K562 (cell line): ENCODE results near the gene TMEM234. TPM values are rescaled to one million over a fixed set of nuclear protein-coding genes. Genes with fewer than 3 reads are reported as not detected.

Experiments used
- ATAC-seq: fragments of 200-7000 bp; cut with Tn5 transposase; 3 replicates; pipeline ENCODE4 v1.9.1; 2020; ENCODE audit warnings: moderate library complexity
- BruUV-seq: library from RNA; stranded (reverse); fragments of 400-500 nt; replicated peaks from 2 replicates; lab custom pipeline; 2021; lab: Mats Ljungman, UMichigan
- CTCF ChIA-PET: fragments of 300-600 bp; formaldehyde crosslinking; extraction: SDS; loops from one replicate; lab custom pipeline; 2021; ENCODE audit warnings: low intra/inter-chr PET ratio; lab: Yijun Ruan, JAX
- POLR2A ChIA-PET: fragments of 300-600, 350-650 bp; sonication (Branson Sonifier 250); formaldehyde crosslinking; extraction: SDS; loops from one replicate; lab custom pipeline; 2021; ENCODE audit warnings: antibody characterized with exemption, inconsistent platforms; lab: Yijun Ruan, JAX
- DNase-seq, 4 experiments: peaks; one replicate each; pipeline versions ENCODE4 v3.0.0 to v3.0.0-alpha.2; 2011 to 2018; ENCODE audit warnings: low spot score in 3 of 4, mixed read lengths in 3 of 4; ENCODE audit errors: extremely low read depth in 1 of 4
- FAIRE-seq: peaks from 2 replicates; lab custom pipeline; 2011; peaks lifted over from hg19 to GRCh38; lab: Jason Lieb, UNC
- H2AFZ ChIP-seq: 2 replicates; pipeline ENCODE4 v1.6.0; 2011; ENCODE audit warnings: low read depth, low read length, control low read depth, inconsistent platforms
- H3K27ac ChIP-seq: fragments of 200-600 bp; 3 replicates; pipeline ENCODE4 v1.8.0; 2011; ENCODE audit warnings: low read depth, mild to moderate bottlenecking, control low read depth, inconsistent platforms, low read length, moderate library complexity, mixed read lengths; ENCODE audit errors: extremely low read depth
- H3K27me3 ChIP-seq, 2 experiments: fragments of 300-600 bp in 1 of 2; 2 replicates in 1 of 2; 3 replicates in 1 of 2; pipeline versions ENCODE4 v1.6.0 to v1.8.0; 2011; ENCODE audit warnings: inconsistent platforms in 2 of 2, low read length in 2 of 2, mild to moderate bottlenecking in 1 of 2, mixed read lengths in 1 of 2, moderate library complexity in 1 of 2; ENCODE audit not compliant: control insufficient read depth in 2 of 2, insufficient read depth in 2 of 2
- H3K36me3 ChIP-seq: fragments of 300-600 bp; 3 replicates; pipeline ENCODE4 v1.8.0; 2011; ENCODE audit warnings: mild to moderate bottlenecking, low read length, inconsistent platforms; ENCODE audit not compliant: control insufficient read depth, insufficient read depth
- H3K4me1 ChIP-seq, 2 experiments: fragments of 200-600 bp in 1 of 2; replicated peaks in 1 of 2; 2 replicates in 1 of 2; 3 replicates in 1 of 2; pipeline versions ENCODE4 v1.5.1 to v1.8.0; 2011; ENCODE audit warnings: inconsistent platforms in 2 of 2, low read length in 2 of 2, mild to moderate bottlenecking in 1 of 2, mixed read lengths in 1 of 2, moderate library complexity in 1 of 2; ENCODE audit not compliant: control insufficient read depth in 2 of 2, insufficient read depth in 2 of 2
- H3K4me2 ChIP-seq: 2 replicates; pipeline ENCODE4 v1.6.1; 2011; ENCODE audit warnings: low read length, control low read depth, inconsistent platforms, mixed read lengths; ENCODE audit not compliant: insufficient read depth
- H3K4me3 ChIP-seq: fragments of 200-600 bp; sonication (generic), shearing (Covaris generic); 2 replicates; pipeline ENCODE4 v1.5.1; 2016; ENCODE audit warnings: control low read depth, inconsistent platforms
- H3K79me2 ChIP-seq: fragments of 200-600 bp; 3 replicates; pipeline ENCODE4 v1.8.0; 2011; ENCODE audit warnings: low read length, inconsistent platforms; ENCODE audit not compliant: control insufficient read depth, insufficient read depth
- H3K9ac ChIP-seq, 2 experiments: 2 replicates each; pipeline versions ENCODE4 v1.6.0 to v1.6.1; 2011; ENCODE audit warnings: low read depth in 2 of 2, low read length in 2 of 2, control low read depth in 1 of 2, inconsistent platforms in 1 of 2, mild to moderate bottlenecking in 1 of 2, mixed read lengths in 1 of 2; ENCODE audit not compliant: insufficient read depth in 1 of 2
- H3K9me1 ChIP-seq: one replicate; pipeline ENCODE4 v1.6.0; 2011; ENCODE audit warnings: inconsistent platforms, mild to moderate bottlenecking, low read length, moderate library complexity; ENCODE audit not compliant: control insufficient read depth, insufficient read depth
- H3K9me3 ChIP-seq: replicated peaks from 2 replicates; pipeline ENCODE4 v1.5.1; 2011; ENCODE audit warnings: low read depth, low read length, inconsistent platforms; ENCODE audit not compliant: control insufficient read depth, insufficient read depth
- H4K20me1 ChIP-seq: replicated peaks from 2 replicates; pipeline ENCODE4 v1.6.1; 2011; ENCODE audit warnings: low read length, inconsistent platforms, mixed read lengths; ENCODE audit not compliant: control insufficient read depth, insufficient read depth
- CBX5 ChIP-seq: IDR thresholded peaks from 2 replicates; pipeline ENCODE4 v1.6.1; 2014; ENCODE audit warnings: low read depth, borderline replicate concordance
- POLR2G ChIP-seq: fragments of 200-400 bp; formaldehyde crosslinking; IDR thresholded peaks from 2 replicates; pipeline ENCODE4 v1.6.1; 2017; ENCODE audit warnings: low read depth, mild to moderate bottlenecking, antibody characterized with exemption, low read length, moderate library complexity
- WGBS: fragments of 100-300 bp; shearing (Covaris generic); methylation state at CpG from one replicate; pipeline ENCODE4 v1.1.6; 2016; ENCODE audit warnings: low coverage, mixed read lengths; ENCODE audit not compliant: insufficient coverage; ENCODE audit errors: missing lambda C conversion rate; 5-methylcytosine and 5-hydroxymethylcytosine counted together
- in situ Hi-C: fragments of 300-500 bp; cut with MboI; formaldehyde crosslinking; loops from 4 replicates; pipeline ENCODE4 v1.15.0; 2018; ENCODE audit warnings: inconsistent platforms, mixed read lengths
- intact Hi-C: fragments of 100-400 bp; cut with micrococcal nuclease; formaldehyde crosslinking; loops from 2 replicates; pipeline ENCODE4 v1.14.2; 2022
- polyA plus RNA-seq, 8 experiments: library from polyadenylated mRNA; depleted of rRNA in 4 of 8; stranded (reverse) in 5 of 8; unstranded in 3 of 8; fragments of >200 nt; fragmentation: Nextera tagmentation in 2 of 8; fragmentation: Illumina TruSeq in 1 of 8; extraction: Ambion mirVana in 2 of 8; extraction: Trizol in 1 of 8; gene quantifications; 2 replicates each; pipeline versions ENCODE4 v1.2.1 to v1.2.3, GENCODE V29; 2011 to 2014; ENCODE audit warnings: inconsistent platforms in 1 of 8, missing spikeins in 1 of 8
- total RNA-seq, 7 experiments: library from RNA; depleted of rRNA in 6 of 7; stranded (reverse); fragments of >200 nt in 6 of 7; fragmentation: Illumina TruSeq in 2 of 7; extraction: Trizol in 2 of 7; gene quantifications; 2 replicates each; pipeline versions ENCODE4 v1.2.1 to v1.2.3, GENCODE V29; 2011 to 2021; ENCODE audit warnings: low replicate concordance in 1 of 7
- TF ChIP-seq, protein P1 (sequence below), 3 experiments: fragments of 200-800 bp in 1 of 3; sonication (Bioruptor generic) in 1 of 3; sonication (generic) in 1 of 3; formaldehyde crosslinking in 1 of 3; IDR thresholded peaks; 2 replicates each; pipeline versions ENCODE4 v1.6.1 to v1.8.0; 2016 to 2022; ENCODE audit warnings: mild to moderate bottlenecking in 2 of 3, missing compliant biosample characterization in 2 of 3, missing genetic modification characterization in 2 of 3, missing genetic modification reagents in 1 of 3

The TMEM234 gene
- total and polyA plus RNA-seq, 9 of the 15 experiments (the other 6 are each of a cell fraction or from before 2014, with no cell fraction given): 5.0 to 12.9 (median 7.6) TPM

DNA sequence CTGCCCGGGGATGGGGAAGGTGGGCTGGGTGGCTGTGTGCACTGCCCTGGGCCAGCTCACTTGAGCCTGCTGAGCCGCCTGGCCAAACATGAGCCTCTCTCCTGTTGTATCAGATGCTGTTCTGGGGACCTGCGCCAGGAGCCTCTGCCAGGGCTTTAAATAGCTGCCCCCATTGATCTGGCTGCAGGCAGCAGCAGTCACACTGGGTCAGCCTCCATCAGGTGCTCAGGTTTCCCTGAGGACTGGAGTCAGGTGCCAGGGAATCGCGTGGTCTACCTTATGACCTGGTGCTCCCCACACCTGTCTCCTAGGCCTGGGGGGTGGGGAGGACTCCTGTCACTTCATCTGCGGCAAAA, 22.5 kb downstream of the TMEM234 start:
- peaks cover 3% of the 10 kb centered on the region for H3K9me1 ChIP-seq
- CTCF ChIA-PET: no interaction called here
- H2AFZ ChIP-seq: no peak overlapping the region; the same call in 1 of the 2 replicates
- DNase-seq (peak in 1 of 4 experiments; percentile 10), FAIRE-seq (no peak), ATAC-seq (no peak)
- peak overlapping the region in 1 of 2 experiments; percentile 53; a peak in 3 of 4 replicates for H3K9ac ChIP-seq
- 69% methylated on average over 6 of the region's 6 CpGs for WGBS
- peak overlapping the region; percentile 75 for H3K27ac ChIP-seq
- TF ChIP-seq POLR2G (peak; percentile 74), CBX5 (no peak)
- TF ChIP-seq, protein P1, sequence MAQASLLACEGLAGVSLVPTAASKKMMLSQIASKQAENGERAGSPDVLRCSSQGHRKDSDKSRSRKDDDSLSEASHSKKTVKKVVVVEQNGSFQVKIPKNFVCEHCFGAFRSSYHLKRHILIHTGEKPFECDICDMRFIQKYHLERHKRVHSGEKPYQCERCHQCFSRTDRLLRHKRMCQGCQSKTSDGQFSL (CRISPR knock-in tag; IDR thresholded peaks at IDR 0.05): peak; percentile 15; the same call in 1 of the 2 replicates
- TF ChIP-seq, protein P1 (tag; IDR thresholded peaks at IDR 0.05): no peak
- intact Hi-C loops (no loop called here), in situ Hi-C loops (no loop called here)
- peaks cover 16 to 44% of the 10 kb centered on the region in 2 experiments for H3K4me1 ChIP-seq
- H3K79me2 ChIP-seq: peaks cover 13% of the 10 kb centered on the region; the same call in 2 of the 3 replicates
- H3K27me3 ChIP-seq: no peaks in the 10 kb centered on the region
- no TSS peak for BruUV-seq
- H3K4me2 ChIP-seq: peak overlapping the region; percentile 90
- H4K20me1 ChIP-seq: no peaks in the 10 kb centered on the region; the same call in none of the 2 replicates
- no peaks in the 10 kb centered on the region for H3K9me3 ChIP-seq
- H3K4me3 ChIP-seq: no peak overlapping the region
- POLR2A ChIA-PET: interaction anchor here (0.7 to 10.8 kb wide), 14 partner anchors 7 to 137 kb away, joined by 3 to 201 read pairs (median 4); partner anchors contain the start of genes DCDC2B, IQCC, MARCKSL1 and TMEM39B
- peaks cover 39% of the 10 kb centered on the region for H3K36me3 ChIP-seq
